MCF 10A (cell line): Measurements from ENCODE around the gene LRP1B. TPM values are rescaled to one million over a fixed set of nuclear protein-coding genes. Genes with fewer than 3 reads are reported as not detected.

Experiments
- BruUV-seq: library from RNA; stranded (reverse); fragments of 400-500 nt; replicated peaks from 2 replicates; lab custom pipeline; 2021; lab: Mats Ljungman, UMichigan
- CTCF ChIA-PET: fragments of 300-600 bp; sonication (Branson Sonifier 250); formaldehyde crosslinking; extraction: SDS; loops from one replicate; lab custom pipeline; 2021; ENCODE audit warnings: antibody characterized with exemption, inconsistent platforms; lab: Yijun Ruan, JAX
- POLR2A ChIA-PET: fragments of 300-600, 350-650 bp; sonication (Branson Sonifier 250); formaldehyde crosslinking; extraction: SDS; loops from one replicate; lab custom pipeline; 2020; ENCODE audit warnings: antibody characterized with exemption, inconsistent platforms; lab: Yijun Ruan, JAX
- DNase-seq: peaks from one replicate; pipeline ENCODE4 v3.0.0-alpha.2; 2018; ENCODE audit not compliant: unreplicated experiment
- H3K27ac Mint-ChIP-seq: one replicate; pipeline ENCODE4 v1.8.0; 2022; ENCODE audit warnings: mild to moderate bottlenecking, low read depth, mixed read lengths; ENCODE audit not compliant: unreplicated experiment
- H3K27me3 Mint-ChIP-seq: one replicate; pipeline ENCODE4 v1.8.0; 2022; ENCODE audit warnings: mixed read lengths; ENCODE audit not compliant: insufficient read depth, unreplicated experiment
- H3K36me3 Mint-ChIP-seq: one replicate; pipeline ENCODE4 v1.8.0; 2022; ENCODE audit warnings: mild to moderate bottlenecking, moderate library complexity, mixed read lengths; ENCODE audit not compliant: insufficient read depth, unreplicated experiment
- H3K4me1 Mint-ChIP-seq: one replicate; pipeline ENCODE4 v1.8.0; 2022; ENCODE audit warnings: mixed read lengths; ENCODE audit not compliant: insufficient read depth, unreplicated experiment
- H3K4me3 Mint-ChIP-seq: one replicate; pipeline ENCODE4 v1.8.0; 2022; ENCODE audit warnings: mild to moderate bottlenecking, moderate library complexity, mixed read lengths; ENCODE audit not compliant: unreplicated experiment
- H3K9me3 Mint-ChIP-seq: one replicate; pipeline ENCODE4 v1.8.0; 2022; ENCODE audit warnings: mixed read lengths; ENCODE audit not compliant: unreplicated experiment
- CTCF ChIP-seq: fragments of 200-600 bp; IDR thresholded peaks from one replicate; pipeline ENCODE4 v1.8.0; 2022; ENCODE audit warnings: antibody characterized with exemption, mild to moderate bottlenecking; ENCODE audit not compliant: unreplicated experiment
- intact Hi-C: fragments of 100-400 bp; cut with micrococcal nuclease; formaldehyde crosslinking; loops from 2 replicates; pipeline ENCODE4 v1.14.1; 2022
- total RNA-seq: library from RNA; stranded (reverse); gene quantifications from 2 replicates; pipeline ENCODE4 v1.2.3, GENCODE V29; 2022

Gene LRP1B
- total RNA-seq, 1 experiment from 2014 or later = not detected

GRCh38 chr2:141041281-141041680, 1089.5 kb downstream of the LRP1B start:
- no peak for TF ChIP-seq CTCF
- BruUV-seq = no TSS peak
- POLR2A ChIA-PET = no interaction called here
- CTCF ChIA-PET = no interaction called here
- intact Hi-C loops = no loop called here
- H3K4me1 Mint-ChIP-seq = no peaks in the 10 kb centered on the region
- no peak for DNase-seq
- no peaks in the 10 kb centered on the region for H3K27me3 Mint-ChIP-seq
- H3K27ac Mint-ChIP-seq = no peak overlapping the region
- H3K36me3 Mint-ChIP-seq = no peaks in the 10 kb centered on the region
- no peaks in the 10 kb centered on the region for H3K9me3 Mint-ChIP-seq
- H3K4me3 Mint-ChIP-seq = no peak overlapping the region

GRCh38 chr2:141038341-141038740, 1092.5 kb downstream of the LRP1B start:
- H3K27ac Mint-ChIP-seq = no peak overlapping the region
- intact Hi-C loops = no loop called here
- H3K4me3 Mint-ChIP-seq = no peak overlapping the region
- H3K36me3 Mint-ChIP-seq = no peaks in the 10 kb centered on the region
- ChIA-PET CTCF (no interaction called here), POLR2A (no interaction called here)
- H3K27me3 Mint-ChIP-seq = no peaks in the 10 kb centered on the region
- no peaks in the 10 kb centered on the region for H3K4me1 Mint-ChIP-seq
- no peak for DNase-seq
- no TSS peak for BruUV-seq
- H3K9me3 Mint-ChIP-seq = no peaks in the 10 kb centered on the region
- no peak for TF ChIP-seq CTCF

- no peak for DNase-seq
- ChIA-PET CTCF (no interaction called here), POLR2A (no interaction called here)
- intact Hi-C loops = no loop called here
- TF ChIP-seq CTCF = no peak
- Mint-ChIP-seq H3K27me3 (no peaks in the 10 kb centered on the region), H3K9me3 (no peaks in the 10 kb centered on the region), H3K4me1 (no peaks in the 10 kb centered on the region), H3K4me3 (no peak overlapping the region), H3K36me3 (no peaks in the 10 kb centered on the region), H3K27ac (no peak overlapping the region)
- no TSS peak for BruUV-seq
Measured at GRCh38 chr2:141037361-141037760, 1093.5 kb downstream of the LRP1B start.

GRCh38 chr2:141035846-141036420, 1094.9 kb downstream of the LRP1B start:
- H3K27me3 Mint-ChIP-seq = no peaks in the 10 kb centered on the region
- no peaks in the 10 kb centered on the region for H3K36me3 Mint-ChIP-seq
- ChIA-PET POLR2A (interaction anchor here (0.6 kb wide), 1 partner anchor 66 kb away, joined by 4 read pairs; no protein-coding TSS in a partner anchor), CTCF (no interaction called here)
- intact Hi-C loops = no loop called here
- H3K4me1 Mint-ChIP-seq = no peaks in the 10 kb centered on the region
- H3K27ac Mint-ChIP-seq = no peak overlapping the region
- no TSS peak for BruUV-seq
- H3K4me3 Mint-ChIP-seq = no peak overlapping the region
- DNase-seq = no peak
- TF ChIP-seq CTCF = no peak
- no peaks in the 10 kb centered on the region for H3K9me3 Mint-ChIP-seq
